Ishikawa (cell line): Measurements from ENCODE around the gene DAND5.

Experiments used
- CEBPB ChIP-seq: IDR thresholded peaks from 2 replicates; pipeline ENCODE4 v1.6.1; 2012
- CREB1 ChIP-seq: IDR thresholded peaks from 2 replicates; pipeline ENCODE4 v1.6.1; 2012; ENCODE audit warnings: low read depth
- EGR1 ChIP-seq: IDR thresholded peaks from 2 replicates; pipeline ENCODE4 v1.6.1; 2012
- EP300 ChIP-seq: IDR thresholded peaks from 2 replicates; pipeline ENCODE4 v1.6.1; 2012; ENCODE audit warnings: borderline replicate concordance
- RAD21 ChIP-seq: IDR thresholded peaks from 2 replicates; pipeline ENCODE4 v1.6.1; 2012; ENCODE audit warnings: low read depth
- TF ChIP-seq, protein P1 (sequence below): IDR thresholded peaks from 2 replicates; pipeline ENCODE4 v1.6.1; 2012; ENCODE audit warnings: low read depth, mild to moderate bottlenecking
- TF ChIP-seq, protein P2 (sequence below): IDR thresholded peaks from 2 replicates; pipeline ENCODE4 v1.6.1; 2012

DNA sequence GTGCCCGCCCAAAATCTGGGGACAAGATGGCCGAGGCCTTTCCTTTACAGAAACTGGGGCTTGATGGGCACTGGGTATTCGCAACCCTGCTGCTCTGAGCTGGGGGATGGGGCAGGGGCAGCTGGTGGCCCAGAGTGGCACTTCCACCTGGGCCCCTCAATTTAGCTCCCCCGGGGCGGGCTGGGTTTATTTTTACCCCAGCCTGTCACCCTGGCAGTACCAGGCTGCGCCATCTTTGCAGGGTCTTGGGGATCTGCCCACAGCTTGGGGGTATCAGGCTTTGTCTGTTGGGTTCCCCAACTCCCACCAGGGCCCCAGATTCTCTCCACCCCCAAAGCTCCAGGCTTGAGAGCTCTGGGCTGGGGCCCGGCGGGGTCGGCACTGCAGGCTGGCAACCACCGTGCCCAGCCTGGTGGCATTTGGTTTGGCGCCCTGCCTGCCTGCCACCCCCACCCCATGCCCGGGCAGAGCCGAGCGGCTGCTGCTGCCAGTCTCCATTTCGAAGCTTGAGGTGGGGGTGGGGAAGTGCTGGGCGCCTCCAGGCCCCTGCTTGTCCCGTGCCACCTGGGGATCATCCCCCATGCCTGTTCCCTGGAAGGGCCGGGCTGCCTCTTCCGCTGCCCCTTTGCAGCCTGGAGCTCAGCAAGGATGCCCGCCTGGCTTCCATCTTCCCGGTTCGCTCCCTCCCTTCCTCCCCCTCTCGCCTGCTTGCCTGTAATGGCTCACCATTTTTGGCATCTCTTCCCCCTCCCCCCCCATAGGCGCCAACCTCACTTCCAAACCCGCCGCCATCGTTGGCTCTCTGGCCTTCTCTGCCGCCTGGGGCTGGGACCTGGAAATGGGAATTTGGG is 37.3 kb downstream of the DAND5 start:
- TF ChIP-seq EP300 (no peak), RAD21 (no peak), CREB1 (no peak), EGR1 (no peak), CEBPB (no peak)
- TF ChIP-seq, protein P1, sequence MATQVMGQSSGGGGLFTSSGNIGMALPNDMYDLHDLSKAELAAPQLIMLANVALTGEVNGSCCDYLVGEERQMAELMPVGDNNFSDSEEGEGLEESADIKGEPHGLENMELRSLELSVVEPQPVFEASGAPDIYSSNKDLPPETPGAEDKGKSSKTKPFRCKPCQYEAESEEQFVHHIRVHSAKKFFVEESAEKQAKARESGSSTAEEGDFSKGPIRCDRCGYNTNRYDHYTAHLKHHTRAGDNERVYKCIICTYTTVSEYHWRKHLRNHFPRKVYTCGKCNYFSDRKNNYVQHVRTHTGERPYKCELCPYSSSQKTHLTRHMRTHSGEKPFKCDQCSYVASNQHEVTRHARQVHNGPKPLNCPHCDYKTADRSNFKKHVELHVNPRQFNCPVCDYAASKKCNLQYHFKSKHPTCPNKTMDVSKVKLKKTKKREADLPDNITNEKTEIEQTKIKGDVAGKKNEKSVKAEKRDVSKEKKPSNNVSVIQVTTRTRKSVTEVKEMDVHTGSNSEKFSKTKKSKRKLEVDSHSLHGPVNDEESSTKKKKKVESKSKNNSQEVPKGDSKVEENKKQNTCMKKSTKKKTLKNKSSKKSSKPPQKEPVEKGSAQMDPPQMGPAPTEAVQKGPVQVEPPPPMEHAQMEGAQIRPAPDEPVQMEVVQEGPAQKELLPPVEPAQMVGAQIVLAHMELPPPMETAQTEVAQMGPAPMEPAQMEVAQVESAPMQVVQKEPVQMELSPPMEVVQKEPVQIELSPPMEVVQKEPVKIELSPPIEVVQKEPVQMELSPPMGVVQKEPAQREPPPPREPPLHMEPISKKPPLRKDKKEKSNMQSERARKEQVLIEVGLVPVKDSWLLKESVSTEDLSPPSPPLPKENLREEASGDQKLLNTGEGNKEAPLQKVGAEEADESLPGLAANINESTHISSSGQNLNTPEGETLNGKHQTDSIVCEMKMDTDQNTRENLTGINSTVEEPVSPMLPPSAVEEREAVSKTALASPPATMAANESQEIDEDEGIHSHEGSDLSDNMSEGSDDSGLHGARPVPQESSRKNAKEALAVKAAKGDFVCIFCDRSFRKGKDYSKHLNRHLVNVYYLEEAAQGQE: no peak
- TF ChIP-seq, protein P2, sequence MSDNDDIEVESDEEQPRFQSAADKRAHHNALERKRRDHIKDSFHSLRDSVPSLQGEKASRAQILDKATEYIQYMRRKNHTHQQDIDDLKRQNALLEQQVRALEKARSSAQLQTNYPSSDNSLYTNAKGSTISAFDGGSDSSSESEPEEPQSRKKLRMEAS: no peak
